Activated effector memory CD4-positive, alpha-beta T cell treated with Interleukin-2 at 50 U/mL for 16 hours (primary cell): ENCODE results near the gene GAS2L2.
"Not testable (repeated sequence)": the region's sequence is repeated elsewhere in the genome, so short reads cannot be mapped to it uniquely, and the experiment has no call there.

Source experiments
- DNase-seq: peaks from one replicate; pipeline ENCODE4 v3.0.0-alpha.2; 2020

Gene GAS2L2

DNA sequence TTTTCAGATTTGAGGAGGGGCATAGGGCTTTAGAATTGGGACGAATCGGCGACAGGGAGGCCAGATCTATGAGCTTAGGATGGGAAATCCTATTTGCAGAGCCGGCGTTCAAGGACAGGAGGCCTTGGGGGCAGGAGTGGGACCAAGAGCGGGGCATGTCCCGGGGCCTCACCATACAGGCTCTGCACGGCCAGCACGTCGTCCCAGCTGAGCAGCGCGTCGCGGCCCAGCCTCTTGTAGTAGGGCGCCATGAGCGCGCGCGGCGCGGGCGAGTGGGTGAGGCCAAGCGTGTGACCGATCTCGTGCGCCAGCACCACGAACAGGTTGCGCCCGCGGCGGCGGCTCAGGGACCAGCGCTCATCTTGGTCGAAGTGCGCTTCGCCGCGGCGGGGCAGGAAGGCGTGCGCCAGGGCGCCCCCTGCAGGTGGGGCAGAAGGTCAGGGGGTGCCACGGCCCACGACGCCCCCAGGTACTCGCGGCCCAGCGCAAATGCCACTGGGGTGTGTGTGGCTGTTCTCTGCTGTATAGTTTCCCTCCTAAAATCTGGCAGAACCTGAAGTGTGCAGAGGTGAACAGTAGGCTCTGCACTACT is 17.0 kb upstream of the GAS2L2 start:
- DNase-seq, result no peak

GRCh38 chr17:35768797-35769196 is 15.8 kb upstream of the GAS2L2 start:
- no peak for DNase-seq

DNA sequence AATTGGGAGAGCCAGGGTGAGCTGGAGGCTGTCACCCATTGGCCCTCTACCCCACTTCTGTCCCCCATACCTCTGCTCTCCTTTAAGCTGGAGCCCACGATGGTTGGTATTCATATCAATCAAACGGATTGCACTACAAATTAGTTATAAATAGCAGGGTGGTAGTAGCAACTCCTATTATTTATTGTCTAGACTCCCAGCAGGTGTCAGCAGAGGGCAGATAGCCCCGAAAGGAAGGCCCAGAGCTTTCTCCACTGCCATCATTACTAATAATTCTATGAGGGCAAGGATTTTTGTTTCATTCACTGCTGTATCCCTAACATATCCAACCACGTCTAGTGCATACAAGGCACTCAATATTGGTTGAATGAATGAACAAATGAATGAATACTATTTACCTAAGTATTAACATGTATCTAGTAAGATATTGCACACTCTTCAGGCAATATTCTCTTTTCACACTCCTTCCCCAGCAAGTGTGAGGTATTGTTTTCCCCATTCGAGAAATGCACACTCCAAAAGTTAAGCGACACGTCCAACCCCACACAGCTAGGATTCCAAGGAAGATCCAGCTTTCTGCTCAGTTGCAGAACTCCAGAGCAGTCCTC is 14.0 kb upstream of the GAS2L2 start:
- no peak for DNase-seq

DNA sequence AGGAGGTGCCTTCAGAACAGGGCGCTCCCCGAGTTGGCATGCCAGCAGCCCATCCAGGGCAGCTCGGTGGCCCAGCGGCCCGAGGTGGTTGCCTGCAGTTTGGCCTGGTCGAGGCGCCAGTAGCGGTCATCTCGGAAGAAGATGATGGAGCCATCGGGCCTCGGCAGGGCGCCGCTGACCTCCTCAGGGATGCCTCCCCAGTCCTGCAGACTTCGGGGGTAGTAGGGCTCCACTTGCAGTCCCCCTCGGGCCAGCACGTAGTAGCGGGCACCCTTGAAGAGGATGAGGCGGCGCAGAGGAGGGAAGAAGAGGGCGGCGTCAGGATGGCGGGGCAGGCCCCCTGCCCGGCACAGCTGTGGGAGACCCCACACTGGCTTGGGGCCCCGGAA is 13.4 kb upstream of the GAS2L2 start:
- no peak for DNase-seq

DNA sequence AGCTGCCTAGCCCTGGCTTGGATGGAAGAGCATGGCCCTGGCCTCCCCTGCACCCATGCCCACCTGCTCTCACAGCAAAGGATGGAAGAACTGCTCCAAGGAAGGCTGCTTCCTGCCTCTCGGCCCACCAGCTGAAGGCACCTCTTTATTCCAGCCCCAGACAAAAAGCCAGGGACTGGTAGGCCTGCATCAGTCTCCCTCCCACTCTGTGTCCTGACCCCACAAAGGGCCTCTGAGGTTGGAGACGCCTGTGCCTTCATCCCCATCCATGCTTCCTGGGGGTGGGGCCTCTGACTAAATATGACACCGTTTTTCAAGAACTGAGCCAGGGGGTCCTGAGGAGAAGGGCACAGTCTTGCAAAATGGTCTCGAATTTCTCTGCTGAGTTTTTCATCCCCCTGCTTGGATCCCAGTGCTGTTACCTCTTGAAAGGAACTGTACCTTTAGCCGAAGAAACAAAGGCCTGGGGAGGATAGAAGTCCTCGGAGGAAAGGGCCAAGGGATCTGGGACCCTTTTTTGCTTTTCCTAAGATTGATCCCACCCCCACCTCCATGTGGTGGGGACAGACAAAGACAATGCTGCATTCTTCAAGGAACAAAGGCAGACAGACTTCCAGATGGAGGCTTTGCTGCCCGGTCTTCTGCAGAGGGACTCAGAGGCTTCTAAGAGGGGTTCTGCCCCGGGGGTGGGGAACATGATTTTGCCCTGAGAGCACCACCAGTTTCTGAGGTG is 12.9 kb upstream of the GAS2L2 start:
- DNase-seq, result no peak

GRCh38 chr17:35765086-35765710 is 12.2 kb upstream of the GAS2L2 start:
- no peak for DNase-seq

- DNase-seq, result peak; percentile 79
Measured at GRCh38 chr17:35764123-35764991, 11.3 kb upstream of the GAS2L2 start.

DNA sequence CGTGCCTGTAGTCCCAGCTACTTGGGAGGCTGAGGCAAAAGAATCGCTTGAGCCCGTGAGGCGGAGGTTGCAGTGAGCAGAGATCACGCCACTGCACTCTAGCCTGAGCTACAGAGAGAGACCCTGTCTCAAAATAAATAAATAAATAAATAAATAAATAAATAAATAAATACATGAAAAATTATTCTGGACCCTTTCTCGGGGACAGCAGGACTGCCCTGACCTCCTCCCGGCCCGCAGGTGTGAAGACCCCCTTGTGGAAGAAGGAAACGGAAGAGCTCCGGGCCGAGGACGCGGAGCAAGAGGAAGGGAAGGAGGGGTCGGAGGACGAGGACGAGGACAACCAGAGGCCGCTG is 10.7 kb upstream of the GAS2L2 start:
- no peak for DNase-seq

DNA sequence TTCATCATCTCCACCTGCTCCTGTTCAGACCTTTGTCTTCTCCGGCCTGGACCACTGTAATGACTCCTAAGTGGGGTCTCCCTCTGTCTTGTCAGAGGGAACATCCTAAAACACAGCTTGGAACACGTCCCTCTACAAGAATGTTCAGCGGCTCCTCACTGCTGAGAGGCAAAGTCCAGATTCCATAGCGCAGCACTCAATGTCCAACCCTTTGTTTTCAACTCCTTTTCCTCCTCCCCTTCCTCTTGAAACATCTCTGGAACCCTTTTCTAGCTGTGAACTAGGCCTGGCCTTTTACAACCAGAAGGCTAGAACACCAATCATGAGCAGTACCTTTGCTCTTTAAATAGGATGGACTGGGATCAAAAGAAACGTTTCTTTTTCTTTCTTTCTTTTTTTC is 8.6 kb upstream of the GAS2L2 start:
- DNase-seq, result no peak

- no peak for DNase-seq
Measured at GRCh38 chr17:35760587-35760986, 7.5 kb upstream of the GAS2L2 start, which contains the start of gene C17orf50. Gene C17orf50 (plus strand): TSS chr17:35760887. CDS start chr17:35760942, 55 bp downstream.

DNA sequence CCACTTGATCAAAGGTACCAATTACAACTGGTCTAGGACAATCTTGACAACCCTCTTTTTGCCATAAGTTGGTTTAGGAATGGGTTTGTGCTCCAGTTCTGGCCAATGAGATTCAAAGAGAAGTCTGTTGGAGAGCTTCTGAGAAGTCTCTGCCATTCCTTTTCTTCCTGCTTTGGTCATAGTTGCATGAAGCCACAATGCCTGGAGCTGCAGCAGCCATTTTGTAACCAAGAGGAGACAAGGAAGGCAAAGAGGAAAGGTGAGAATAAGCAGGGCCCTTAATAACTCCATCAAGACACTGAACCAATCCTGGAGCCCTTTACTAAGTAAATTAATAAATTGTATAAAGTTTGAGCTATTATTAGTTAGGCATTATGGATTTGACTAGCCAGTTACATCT is 4.2 kb upstream of the GAS2L2 start:
- DNase-seq, result no peak

GRCh38 chr17:35752471-35752870 is 568 bp downstream of the GAS2L2 start:
- DNase-seq, result no peak

DNA sequence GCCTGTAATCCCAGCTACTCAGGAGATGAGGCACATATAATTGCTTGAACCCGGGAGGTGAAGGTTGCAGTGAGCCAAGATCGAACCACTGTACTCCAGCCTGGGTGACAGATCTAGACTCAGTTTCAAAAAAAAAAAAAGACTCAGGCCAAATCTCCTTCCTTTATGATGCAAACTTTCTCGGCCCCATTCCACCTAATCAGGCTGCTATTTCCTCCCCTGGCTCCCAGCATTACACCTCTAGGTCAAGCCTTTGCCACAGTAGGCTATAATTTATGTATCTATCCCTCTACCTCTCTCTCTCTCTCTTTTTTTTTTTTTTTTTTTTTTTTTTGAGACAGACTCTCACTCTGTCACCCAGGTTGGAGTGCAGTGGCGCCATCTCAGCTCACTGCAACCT is 1.5 kb downstream of the GAS2L2 start:
- DNase-seq, result not testable (repeated sequence)

- no peak for DNase-seq
Measured at GRCh38 chr17:35750526-35751395, 2.3 kb downstream of the GAS2L2 start.

- no peak for DNase-seq
Measured at GRCh38 chr17:35749560-35750412, 3.3 kb downstream of the GAS2L2 start.

- no peak for DNase-seq
Measured at GRCh38 chr17:35748979-35749378, 4.1 kb downstream of the GAS2L2 start.

DNA sequence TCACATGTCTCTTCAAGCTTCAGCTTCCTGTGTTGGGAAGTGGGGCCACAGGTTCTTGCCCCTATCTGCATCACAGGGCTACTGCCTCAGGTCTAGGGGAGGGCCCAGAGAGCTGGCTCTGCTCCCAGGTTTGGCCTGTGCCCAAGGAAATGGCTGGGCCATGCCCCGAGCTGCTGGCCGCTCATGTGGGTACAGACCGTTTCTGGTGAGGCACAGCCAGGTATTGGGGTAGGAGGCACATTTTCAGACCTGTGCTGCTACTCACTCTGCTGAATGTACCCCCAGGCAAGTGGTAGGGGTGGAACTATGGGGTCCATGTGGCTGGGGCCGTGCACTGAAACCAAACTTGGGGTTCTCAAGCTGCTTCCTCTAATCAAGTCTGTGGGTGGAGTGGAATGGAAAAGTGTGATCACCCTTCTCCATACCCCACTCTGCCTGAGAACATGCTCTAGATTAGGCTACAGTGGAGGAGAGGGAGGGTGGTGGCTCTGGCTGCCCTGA is 4.6 kb downstream of the GAS2L2 start:
- DNase-seq, result no peak

- DNase-seq, result peak; percentile 61
Measured at GRCh38 chr17:35747540-35748017, 5.5 kb downstream of the GAS2L2 start.

DNA sequence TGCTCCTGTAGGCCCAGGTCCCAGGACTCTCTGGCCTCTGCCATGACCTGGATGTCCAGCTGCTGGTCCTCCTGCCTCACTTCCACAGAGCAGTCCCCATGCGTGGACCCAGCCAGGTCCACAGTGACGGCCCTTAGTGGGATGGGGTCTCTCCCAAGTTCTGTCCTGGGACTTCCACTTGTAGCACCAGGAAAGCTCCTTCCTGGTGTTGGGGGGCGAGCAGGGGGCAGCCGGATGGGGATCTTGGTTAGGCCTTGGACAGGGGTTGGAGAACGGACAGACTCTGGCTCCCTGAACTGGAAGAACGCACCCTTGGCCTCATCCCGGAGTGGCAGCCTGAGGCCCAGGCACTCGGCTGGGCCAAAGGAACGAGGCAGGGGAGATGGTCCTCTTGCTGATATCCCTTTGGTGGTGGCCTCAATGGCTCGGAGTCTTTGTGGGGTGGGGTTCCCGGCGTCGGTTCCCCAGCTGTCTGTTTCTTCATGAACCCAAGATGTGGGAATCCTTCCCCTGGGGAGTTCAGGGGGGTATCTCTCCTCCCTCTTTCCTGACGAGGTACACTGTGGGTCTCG is 7.2 kb downstream of the GAS2L2 start:
- no peak for DNase-seq

DNA sequence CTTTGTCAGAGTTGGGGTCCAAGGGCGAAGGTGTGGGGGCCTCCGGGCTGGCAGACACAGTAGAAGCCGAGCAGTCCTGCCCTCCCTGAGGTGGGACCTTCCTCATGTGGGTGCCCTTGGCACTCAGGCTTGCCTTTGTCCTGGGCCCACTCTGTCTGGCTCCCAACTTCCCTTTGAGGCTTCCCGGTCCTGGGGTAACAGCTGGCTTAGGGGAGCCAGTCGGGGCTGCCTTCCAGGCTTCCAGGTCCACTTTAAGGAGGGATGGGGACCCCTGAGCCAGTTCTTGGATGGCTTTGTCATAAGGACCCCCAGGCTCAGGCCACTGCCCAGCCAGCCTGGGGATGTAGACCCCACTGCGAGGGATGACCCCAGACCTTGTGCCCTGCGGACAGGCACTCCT is 7.8 kb downstream of the GAS2L2 start:
- no peak for DNase-seq
